Measurements from ENCODE around the gene KIF26B.

KIF26B gene

GRCh38 chr1:245124644-245125043 lies 30.1 kb upstream of the KIF26B start:
- H3K9ac ChIP-seq (ENCODE audit: low read length), result no peak overlapping the region
- no peak overlapping the region for H3K27ac ChIP-seq (ENCODE audit: low read depth, low read length, poor library complexity, severe bottlenecking)
- no peaks in the 10 kb centered on the region for H3K36me3 ChIP-seq (ENCODE audit: insufficient read depth, low read length)
- H3K79me2 ChIP-seq (ENCODE audit: insufficient read depth, low read length), result no peaks in the 10 kb centered on the region
- no peak overlapping the region for H2AFZ ChIP-seq (ENCODE audit: low read length)
- no peaks in the 10 kb centered on the region for H3K4me1 ChIP-seq (ENCODE audit: insufficient read depth, low read length, severe bottlenecking)
- H3K4me3 ChIP-seq (ENCODE audit: low read depth, low read length, poor library complexity, severe bottlenecking), result no peak overlapping the region
- H4K20me1 ChIP-seq (ENCODE audit: insufficient read depth, low read length), result no peaks in the 10 kb centered on the region
- no peak for TF ChIP-seq CTCF (IDR thresholded peaks at IDR 0.05; ENCODE audit: low read length)
- no peaks in the 10 kb centered on the region for H3K9me3 ChIP-seq (ENCODE audit: low read length)
- H3F3A ChIP-seq (ENCODE audit: insufficient read depth, low read length), result no peaks in the 10 kb centered on the region
- peaks cover 2% of the 10 kb centered on the region; the same call in 1 of the 2 replicates for H3K27me3 ChIP-seq (ENCODE audit: insufficient read depth, low read length)
- H3K9me2 ChIP-seq (ENCODE audit: low read depth, low read length), result no peaks in the 10 kb centered on the region
- H3K4me2 ChIP-seq (ENCODE audit: low read length), result no peak overlapping the region

- no peaks in the 10 kb centered on the region for H3K4me1 ChIP-seq (ENCODE audit: insufficient read depth, low read length, severe bottlenecking)
- no peak overlapping the region for H3K9ac ChIP-seq (ENCODE audit: low read length)
- H3K27ac ChIP-seq (ENCODE audit: low read depth, low read length, poor library complexity, severe bottlenecking), result no peak overlapping the region
- no peak for TF ChIP-seq CTCF (IDR thresholded peaks at IDR 0.05; ENCODE audit: low read length)
- no peak for TF ChIP-seq EZH2 (IDR thresholded peaks at IDR 0.05; ENCODE audit: borderline replicate concordance, low read length)
- no peaks in the 10 kb centered on the region for H4K20me1 ChIP-seq (ENCODE audit: insufficient read depth, low read length)
- H3F3A ChIP-seq (ENCODE audit: insufficient read depth, low read length), result no peaks in the 10 kb centered on the region
- no peaks in the 10 kb centered on the region for H3K9me2 ChIP-seq (ENCODE audit: low read depth, low read length)
- H3K79me2 ChIP-seq (ENCODE audit: insufficient read depth, low read length), result no peaks in the 10 kb centered on the region
- H2AFZ ChIP-seq (ENCODE audit: low read length), result no peak overlapping the region
- no peak overlapping the region for H3K4me2 ChIP-seq (ENCODE audit: low read length)
- H3K27me3 ChIP-seq (ENCODE audit: insufficient read depth, low read length), result peaks cover 2% of the 10 kb centered on the region; the same call in 1 of the 2 replicates
- no peak overlapping the region for H3K4me3 ChIP-seq (ENCODE audit: low read depth, low read length, poor library complexity, severe bottlenecking)
- H3K9me3 ChIP-seq (ENCODE audit: low read length), result no peaks in the 10 kb centered on the region
- H3K36me3 ChIP-seq (ENCODE audit: insufficient read depth, low read length), result no peaks in the 10 kb centered on the region
Measured at GRCh38 chr1:245126530-245126929, 28.3 kb upstream of the KIF26B start.

- Histone ChIP-seq H3F3A (ENCODE audit: insufficient read depth, low read length) (no peaks in the 10 kb centered on the region), H3K9me2 (ENCODE audit: low read depth, low read length) (no peaks in the 10 kb centered on the region), H3K79me2 (ENCODE audit: insufficient read depth, low read length) (no peaks in the 10 kb centered on the region), H3K9ac (ENCODE audit: low read length) (no peak overlapping the region), H4K20me1 (ENCODE audit: insufficient read depth, low read length) (no peaks in the 10 kb centered on the region), H3K36me3 (ENCODE audit: insufficient read depth, low read length) (no peaks in the 10 kb centered on the region), H3K4me2 (ENCODE audit: low read length) (no peak overlapping the region), H3K27me3 (ENCODE audit: insufficient read depth, low read length) (no peaks in the 10 kb centered on the region), H2AFZ (ENCODE audit: low read length) (no peak overlapping the region), H3K9me3 (ENCODE audit: low read length) (no peaks in the 10 kb centered on the region), H3K4me1 (ENCODE audit: insufficient read depth, low read length, severe bottlenecking) (no peaks in the 10 kb centered on the region), H3K4me3 (ENCODE audit: low read depth, low read length, poor library complexity, severe bottlenecking) (no peak overlapping the region), H3K27ac (ENCODE audit: low read depth, low read length, poor library complexity, severe bottlenecking) (no peak overlapping the region)
- no peak for TF ChIP-seq CTCF (IDR thresholded peaks at IDR 0.05; ENCODE audit: low read length)
- no peak for TF ChIP-seq EZH2 (IDR thresholded peaks at IDR 0.05; ENCODE audit: borderline replicate concordance, low read length)
Measured at GRCh38 chr1:245128381-245129101, 26.2 kb upstream of the KIF26B start.
